ENCODE measurements around the gene ATP6V1B1.

Gene ATP6V1B1

GRCh38 chr2:70957798-70958197 lies 22.1 kb downstream of the ATP6V1B1 start:
- Histone ChIP-seq H3K9ac (ENCODE audit: low read length) (no peak overlapping the region), H3K4me3 (ENCODE audit: low read depth in 1 of 2, low read length in 2 of 2) (no peak overlapping the region), H3K27me3 (ENCODE audit: control insufficient read depth in 1 of 2, insufficient read depth in 2 of 2, low read length in 2 of 2) (peaks cover 0 to 11% of the 10 kb centered on the region in 2 donors), H3K9me3 (ENCODE audit: low read length) (no peaks in the 10 kb centered on the region), H3K36me3 (ENCODE audit: insufficient read depth, low read length) (no peaks in the 10 kb centered on the region), H3K4me1 (ENCODE audit: insufficient read depth, low read length) (no peaks in the 10 kb centered on the region), H3K27ac (ENCODE audit: low read depth, low read length) (no peak overlapping the region)

GRCh38 chr2:70958759-70959158 lies 23.1 kb downstream of the ATP6V1B1 start:
- Histone ChIP-seq H3K36me3 (ENCODE audit: insufficient read depth, low read length) (no peaks in the 10 kb centered on the region), H3K27ac (ENCODE audit: low read depth, low read length) (no peak overlapping the region), H3K9me3 (ENCODE audit: low read length) (no peaks in the 10 kb centered on the region), H3K9ac (ENCODE audit: low read length) (no peak overlapping the region), H3K4me1 (ENCODE audit: insufficient read depth, low read length) (no peaks in the 10 kb centered on the region), H3K4me3 (ENCODE audit: low read depth in 1 of 2, low read length in 2 of 2) (no peak overlapping the region), H3K27me3 (ENCODE audit: control insufficient read depth in 1 of 2, insufficient read depth in 2 of 2, low read length in 2 of 2) (peaks cover 0 to 12% of the 10 kb centered on the region in 2 donors)

- Histone ChIP-seq H3K27me3 (ENCODE audit: control insufficient read depth in 1 of 2, insufficient read depth in 2 of 2, low read length in 2 of 2) (peaks cover 3 to 15% of the 10 kb centered on the region in 2 donors), H3K4me3 (ENCODE audit: low read depth in 1 of 2, low read length in 2 of 2) (no peak overlapping the region)
Observed at GRCh38 chr2:70959271-70959761, 23.6 kb downstream of the ATP6V1B1 start.

GRCh38 chr2:70959851-70960832 lies 24.4 kb downstream of the ATP6V1B1 start:
- Histone ChIP-seq H3K9me3 (ENCODE audit: low read length) (no peaks in the 10 kb centered on the region), H3K27ac (ENCODE audit: low read depth, low read length) (no peak overlapping the region), H3K27me3 (ENCODE audit: control insufficient read depth in 1 of 2, insufficient read depth in 2 of 2, low read length in 2 of 2) (peaks cover 6 to 24% of the 10 kb centered on the region in 2 donors), H3K4me3 (ENCODE audit: low read depth in 1 of 2, low read length in 2 of 2) (no peak overlapping the region), H3K36me3 (ENCODE audit: insufficient read depth, low read length) (no peaks in the 10 kb centered on the region), H3K4me1 (ENCODE audit: insufficient read depth, low read length) (peaks cover 3% of the 10 kb centered on the region), H3K9ac (ENCODE audit: low read length) (no peak overlapping the region)

More at GRCh38 chr2:70959271-70959761, 23.6 kb downstream of the ATP6V1B1 start:
- no peaks in the 10 kb centered on the region for H3K9me3 ChIP-seq (ENCODE audit: low read length)
- no peaks in the 10 kb centered on the region for H3K4me1 ChIP-seq (ENCODE audit: insufficient read depth, low read length)
- H3K27ac ChIP-seq (ENCODE audit: low read depth, low read length), result no peak overlapping the region
- no peaks in the 10 kb centered on the region for H3K36me3 ChIP-seq (ENCODE audit: insufficient read depth, low read length)
- H3K9ac ChIP-seq (ENCODE audit: low read length), result no peak overlapping the region

DNA sequence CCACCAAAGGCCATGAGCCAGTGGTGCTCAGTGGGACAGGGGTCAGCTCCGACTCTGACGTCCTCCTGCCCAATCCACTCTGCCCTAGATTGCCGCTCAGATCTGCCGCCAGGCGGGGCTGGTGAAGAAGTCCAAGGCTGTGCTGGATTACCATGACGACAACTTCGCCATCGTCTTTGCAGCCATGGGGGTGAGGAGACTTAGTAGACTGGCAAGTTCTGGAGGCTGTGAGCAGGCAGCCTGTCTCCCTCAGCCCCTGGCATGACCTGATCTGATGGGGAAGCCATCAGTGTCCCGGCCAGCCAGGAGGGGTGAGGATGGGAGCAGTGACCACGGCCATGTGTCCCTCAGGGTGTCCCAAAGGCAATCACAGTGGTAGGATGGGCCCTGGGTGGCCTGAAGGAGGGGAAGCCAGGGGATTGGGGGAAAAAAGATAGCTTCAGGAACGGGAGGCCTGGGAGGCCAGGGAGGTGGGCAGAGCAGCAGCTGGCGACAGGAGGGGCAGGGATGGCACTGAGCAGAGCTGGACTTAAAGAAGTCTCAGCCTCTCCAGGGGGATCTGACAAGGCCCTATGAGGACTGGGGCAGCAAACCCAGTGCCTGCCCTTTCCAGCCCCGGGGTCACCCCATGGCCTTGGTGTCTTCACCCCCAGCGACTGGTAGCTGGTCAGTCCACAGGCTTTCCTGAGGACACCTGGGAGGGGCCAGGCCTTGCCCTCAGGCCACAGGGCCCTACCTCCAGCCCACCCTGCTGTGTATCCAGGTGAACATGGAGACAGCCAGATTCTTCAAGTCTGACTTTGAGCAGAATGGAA lies 25.3 kb downstream of the ATP6V1B1 start:
- Histone ChIP-seq H3K4me1 (ENCODE audit: insufficient read depth, low read length) (peaks cover 3% of the 10 kb centered on the region), H3K36me3 (ENCODE audit: insufficient read depth, low read length) (no peaks in the 10 kb centered on the region), H3K9ac (ENCODE audit: low read length) (no peak overlapping the region), H3K9me3 (ENCODE audit: low read length) (no peaks in the 10 kb centered on the region), H3K4me3 (ENCODE audit: low read depth in 1 of 2, low read length in 2 of 2) (no peak overlapping the region), H3K27me3 (ENCODE audit: control insufficient read depth in 1 of 2, insufficient read depth in 2 of 2, low read length in 2 of 2) (peaks cover 6 to 25% of the 10 kb centered on the region in 2 donors), H3K27ac (ENCODE audit: low read depth, low read length) (no peak overlapping the region)

- Histone ChIP-seq H3K4me1 (ENCODE audit: insufficient read depth, low read length) (peaks cover 3% of the 10 kb centered on the region), H3K27me3 (ENCODE audit: control insufficient read depth in 1 of 2, insufficient read depth in 2 of 2, low read length in 2 of 2) (peaks cover 6 to 25% of the 10 kb centered on the region in 2 donors)
Observed at GRCh38 chr2:70961648-70961994, 25.9 kb downstream of the ATP6V1B1 start.

GRCh38 chr2:70962211-70962884 lies 26.6 kb downstream of the ATP6V1B1 start:
- Histone ChIP-seq H3K9me3 (ENCODE audit: low read length) (no peaks in the 10 kb centered on the region), H3K4me1 (ENCODE audit: insufficient read depth, low read length) (peaks cover 3% of the 10 kb centered on the region), H3K4me3 (ENCODE audit: low read depth in 1 of 2, low read length in 2 of 2) (no peak overlapping the region), H3K9ac (ENCODE audit: low read length) (no peak overlapping the region), H3K27me3 (ENCODE audit: control insufficient read depth in 1 of 2, insufficient read depth in 2 of 2, low read length in 2 of 2) (peaks cover 6 to 25% of the 10 kb centered on the region in 2 donors), H3K27ac (ENCODE audit: low read depth, low read length) (no peak overlapping the region), H3K36me3 (ENCODE audit: insufficient read depth, low read length) (no peaks in the 10 kb centered on the region)

More at GRCh38 chr2:70961648-70961994, 25.9 kb downstream of the ATP6V1B1 start:
- Histone ChIP-seq H3K4me3 (ENCODE audit: low read depth in 1 of 2, low read length in 2 of 2) (no peak overlapping the region), H3K9ac (ENCODE audit: low read length) (no peak overlapping the region), H3K27ac (ENCODE audit: low read depth, low read length) (no peak overlapping the region), H3K9me3 (ENCODE audit: low read length) (no peaks in the 10 kb centered on the region), H3K36me3 (ENCODE audit: insufficient read depth, low read length) (no peaks in the 10 kb centered on the region)

GRCh38 chr2:70962885-70963878 lies 27.5 kb downstream of the ATP6V1B1 start:
- no peak overlapping the region for H3K9ac ChIP-seq (ENCODE audit: low read length)
- H3K36me3 ChIP-seq (ENCODE audit: insufficient read depth, low read length), result no peaks in the 10 kb centered on the region
- no peak overlapping the region for H3K4me3 ChIP-seq (ENCODE audit: low read depth in 1 of 2, low read length in 2 of 2)
- H3K27ac ChIP-seq (ENCODE audit: low read depth, low read length), result no peak overlapping the region
- peaks cover 6 to 25% of the 10 kb centered on the region in 2 donors for H3K27me3 ChIP-seq (ENCODE audit: control insufficient read depth in 1 of 2, insufficient read depth in 2 of 2, low read length in 2 of 2)
- peaks cover 3% of the 10 kb centered on the region for H3K4me1 ChIP-seq (ENCODE audit: insufficient read depth, low read length)
- H3K9me3 ChIP-seq (ENCODE audit: low read length), result no peaks in the 10 kb centered on the region

DNA sequence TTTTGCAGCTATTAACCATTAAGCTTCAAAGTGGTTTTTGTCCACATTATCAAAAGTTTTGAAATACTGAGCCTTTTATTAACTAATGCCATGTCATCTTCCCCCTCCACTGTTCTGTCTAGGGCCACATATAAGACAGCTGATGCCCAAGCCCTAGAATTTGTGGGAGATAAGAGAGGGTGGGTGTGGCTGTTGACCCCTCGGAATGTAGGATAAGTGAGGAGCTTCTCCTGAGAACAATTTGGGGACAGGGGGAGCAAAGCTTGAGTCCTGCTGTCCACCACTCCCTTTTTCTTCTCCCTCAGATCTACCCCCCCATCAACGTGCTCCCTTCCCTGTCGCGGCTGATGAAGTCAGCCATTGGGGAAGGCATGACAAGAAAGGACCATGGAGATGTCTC lies 28.4 kb downstream of the ATP6V1B1 start:
- no peak overlapping the region for H3K27ac ChIP-seq (ENCODE audit: low read depth, low read length)
- no peaks in the 10 kb centered on the region for H3K9me3 ChIP-seq (ENCODE audit: low read length)
- H3K4me1 ChIP-seq (ENCODE audit: insufficient read depth, low read length), result peaks cover 3% of the 10 kb centered on the region
- H3K27me3 ChIP-seq (ENCODE audit: control insufficient read depth in 1 of 2, insufficient read depth in 2 of 2, low read length in 2 of 2), result peaks cover 6 to 18% of the 10 kb centered on the region in 2 donors
- no peaks in the 10 kb centered on the region for H3K36me3 ChIP-seq (ENCODE audit: insufficient read depth, low read length)
- H3K4me3 ChIP-seq (ENCODE audit: low read depth in 1 of 2, low read length in 2 of 2), result no peak overlapping the region
- H3K9ac ChIP-seq (ENCODE audit: low read length), result no peak overlapping the region
